DND-41 (cell line): ENCODE data around the gene AFF3.

Source experiments
- EZH2 ChIP-seq: IDR thresholded peaks from 3 replicates; pipeline ENCODE4 v1.6.1; 2012; ENCODE audit warnings: borderline replicate concordance, low read depth, mild to moderate bottlenecking, moderate library complexity, low read length, inconsistent platforms; ENCODE audit not compliant: severe bottlenecking
- TF ChIP-seq, protein P1 (sequence below): IDR thresholded peaks from 2 replicates; pipeline ENCODE4 v1.5.1; 2012; ENCODE audit warnings: borderline replicate concordance, low read length, moderate library complexity, mild to moderate bottlenecking; ENCODE audit not compliant: poor library complexity, severe bottlenecking; ENCODE audit errors: extremely low read depth

DNA sequence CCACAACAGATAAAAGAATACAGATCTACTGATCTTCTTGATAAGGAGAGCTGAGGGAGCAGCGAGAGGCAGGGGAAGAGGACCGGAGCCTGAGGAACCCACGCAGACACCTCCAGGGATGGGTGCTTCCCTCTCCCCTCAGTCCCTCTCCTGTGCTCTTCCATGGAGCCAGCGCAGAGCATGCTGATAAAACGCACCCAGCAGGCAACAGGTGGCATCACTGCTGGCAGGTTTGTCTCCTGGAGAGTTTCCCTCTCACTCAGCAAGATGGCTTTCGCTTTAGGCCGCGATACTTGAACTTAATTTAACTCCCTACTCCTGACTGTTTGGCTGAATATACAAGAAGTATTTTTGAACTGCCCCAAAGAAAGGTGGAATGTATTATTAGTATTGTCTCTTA, 489.5 kb downstream of the AFF3 start:
- TF ChIP-seq, protein P1, sequence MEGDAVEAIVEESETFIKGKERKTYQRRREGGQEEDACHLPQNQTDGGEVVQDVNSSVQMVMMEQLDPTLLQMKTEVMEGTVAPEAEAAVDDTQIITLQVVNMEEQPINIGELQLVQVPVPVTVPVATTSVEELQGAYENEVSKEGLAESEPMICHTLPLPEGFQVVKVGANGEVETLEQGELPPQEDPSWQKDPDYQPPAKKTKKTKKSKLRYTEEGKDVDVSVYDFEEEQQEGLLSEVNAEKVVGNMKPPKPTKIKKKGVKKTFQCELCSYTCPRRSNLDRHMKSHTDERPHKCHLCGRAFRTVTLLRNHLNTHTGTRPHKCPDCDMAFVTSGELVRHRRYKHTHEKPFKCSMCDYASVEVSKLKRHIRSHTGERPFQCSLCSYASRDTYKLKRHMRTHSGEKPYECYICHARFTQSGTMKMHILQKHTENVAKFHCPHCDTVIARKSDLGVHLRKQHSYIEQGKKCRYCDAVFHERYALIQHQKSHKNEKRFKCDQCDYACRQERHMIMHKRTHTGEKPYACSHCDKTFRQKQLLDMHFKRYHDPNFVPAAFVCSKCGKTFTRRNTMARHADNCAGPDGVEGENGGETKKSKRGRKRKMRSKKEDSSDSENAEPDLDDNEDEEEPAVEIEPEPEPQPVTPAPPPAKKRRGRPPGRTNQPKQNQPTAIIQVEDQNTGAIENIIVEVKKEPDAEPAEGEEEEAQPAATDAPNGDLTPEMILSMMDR = no peak
- TF ChIP-seq EZH2 = no peak
